ENCODE data around the gene SORD.
"Not testable (repeated sequence)": the region's sequence is repeated elsewhere in the genome, so short reads cannot be mapped to it uniquely, and the experiment has no call there.

DNA sequence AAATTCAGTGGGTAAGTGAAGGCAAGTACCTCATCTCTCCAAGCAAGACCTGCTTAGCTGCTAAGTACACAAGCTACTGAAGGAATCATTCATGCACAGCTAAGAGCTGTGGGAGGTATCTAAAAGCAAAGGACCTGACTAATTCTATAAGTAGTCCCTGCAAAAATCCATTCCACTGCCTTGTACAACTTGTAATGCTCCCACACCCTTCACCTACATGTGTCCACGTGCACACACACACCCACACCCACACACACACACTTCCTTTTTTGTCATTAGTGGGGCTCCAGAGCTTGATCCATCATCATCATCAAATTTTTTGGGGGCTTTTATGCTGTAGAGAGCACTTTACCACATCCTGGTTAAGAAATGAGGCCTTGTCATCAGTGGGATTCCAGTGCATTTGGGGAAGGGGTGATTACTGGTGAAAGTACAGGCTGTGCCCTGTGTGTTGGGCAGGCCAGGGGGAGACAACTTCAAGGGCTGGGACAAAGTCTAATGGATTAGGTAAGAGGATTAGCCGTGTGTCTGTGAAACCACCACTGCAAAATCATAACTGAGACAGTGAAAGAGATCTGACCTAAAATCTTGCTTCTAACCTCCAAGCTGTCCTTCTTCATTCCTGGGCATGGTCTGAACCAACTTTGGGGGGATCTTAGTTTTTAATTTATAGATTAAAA lies 19.1 kb upstream of the SORD start:
- TF ChIP-seq POLR2AphosphoS2 (IDR thresholded peaks at IDR 0.05; ENCODE audit: low read length); SP1 (CRISPR knock-in tag; IDR thresholded peaks at IDR 0.05): not testable (repeated sequence)
- TF ChIP-seq, protein P1, sequence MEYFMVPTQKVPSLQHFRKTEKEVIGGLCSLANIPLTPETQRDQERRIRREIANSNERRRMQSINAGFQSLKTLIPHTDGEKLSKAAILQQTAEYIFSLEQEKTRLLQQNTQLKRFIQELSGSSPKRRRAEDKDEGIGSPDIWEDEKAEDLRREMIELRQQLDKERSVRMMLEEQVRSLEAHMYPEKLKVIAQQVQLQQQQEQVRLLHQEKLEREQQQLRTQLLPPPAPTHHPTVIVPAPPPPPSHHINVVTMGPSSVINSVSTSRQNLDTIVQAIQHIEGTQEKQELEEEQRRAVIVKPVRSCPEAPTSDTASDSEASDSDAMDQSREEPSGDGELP (CRISPR knock-in tag; IDR thresholded peaks at IDR 0.05; ENCODE audit: borderline replicate concordance) = not testable (repeated sequence)
- TF ChIP-seq, protein P2, sequence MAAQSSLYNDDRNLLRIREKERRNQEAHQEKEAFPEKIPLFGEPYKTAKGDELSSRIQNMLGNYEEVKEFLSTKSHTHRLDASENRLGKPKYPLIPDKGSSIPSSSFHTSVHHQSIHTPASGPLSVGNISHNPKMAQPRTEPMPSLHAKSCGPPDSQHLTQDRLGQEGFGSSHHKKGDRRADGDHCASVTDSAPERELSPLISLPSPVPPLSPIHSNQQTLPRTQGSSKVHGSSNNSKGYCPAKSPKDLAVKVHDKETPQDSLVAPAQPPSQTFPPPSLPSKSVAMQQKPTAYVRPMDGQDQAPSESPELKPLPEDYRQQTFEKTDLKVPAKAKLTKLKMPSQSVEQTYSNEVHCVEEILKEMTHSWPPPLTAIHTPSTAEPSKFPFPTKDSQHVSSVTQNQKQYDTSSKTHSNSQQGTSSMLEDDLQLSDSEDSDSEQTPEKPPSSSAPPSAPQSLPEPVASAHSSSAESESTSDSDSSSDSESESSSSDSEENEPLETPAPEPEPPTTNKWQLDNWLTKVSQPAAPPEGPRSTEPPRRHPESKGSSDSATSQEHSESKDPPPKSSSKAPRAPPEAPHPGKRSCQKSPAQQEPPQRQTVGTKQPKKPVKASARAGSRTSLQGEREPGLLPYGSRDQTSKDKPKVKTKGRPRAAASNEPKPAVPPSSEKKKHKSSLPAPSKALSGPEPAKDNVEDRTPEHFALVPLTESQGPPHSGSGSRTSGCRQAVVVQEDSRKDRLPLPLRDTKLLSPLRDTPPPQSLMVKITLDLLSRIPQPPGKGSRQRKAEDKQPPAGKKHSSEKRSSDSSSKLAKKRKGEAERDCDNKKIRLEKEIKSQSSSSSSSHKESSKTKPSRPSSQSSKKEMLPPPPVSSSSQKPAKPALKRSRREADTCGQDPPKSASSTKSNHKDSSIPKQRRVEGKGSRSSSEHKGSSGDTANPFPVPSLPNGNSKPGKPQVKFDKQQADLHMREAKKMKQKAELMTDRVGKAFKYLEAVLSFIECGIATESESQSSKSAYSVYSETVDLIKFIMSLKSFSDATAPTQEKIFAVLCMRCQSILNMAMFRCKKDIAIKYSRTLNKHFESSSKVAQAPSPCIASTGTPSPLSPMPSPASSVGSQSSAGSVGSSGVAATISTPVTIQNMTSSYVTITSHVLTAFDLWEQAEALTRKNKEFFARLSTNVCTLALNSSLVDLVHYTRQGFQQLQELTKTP (IDR thresholded peaks at IDR 0.05; ENCODE audit: low read depth in 1 of 2, partially characterized antibody in 2 of 2) = not testable (repeated sequence)
- TF ChIP-seq, protein P3, sequence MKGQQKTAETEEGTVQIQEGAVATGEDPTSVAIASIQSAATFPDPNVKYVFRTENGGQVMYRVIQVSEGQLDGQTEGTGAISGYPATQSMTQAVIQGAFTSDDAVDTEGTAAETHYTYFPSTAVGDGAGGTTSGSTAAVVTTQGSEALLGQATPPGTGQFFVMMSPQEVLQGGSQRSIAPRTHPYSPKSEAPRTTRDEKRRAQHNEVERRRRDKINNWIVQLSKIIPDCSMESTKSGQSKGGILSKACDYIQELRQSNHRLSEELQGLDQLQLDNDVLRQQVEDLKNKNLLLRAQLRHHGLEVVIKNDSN (CRISPR knock-in tag; IDR thresholded peaks at IDR 0.05) = not testable (repeated sequence)

Measured in K562 (cell line).